Stomach (tissue), 9 donors: ENCODE results near the gene SDCCAG8. TPM values are rescaled to one million over a fixed set of nuclear protein-coding genes. Genes with fewer than 3 reads are reported as not detected.

Experiments used
- DNase-seq, 2 donors: peaks; one replicate each; pipeline versions ENCODE4 v3.0.0 to v3.0.0-alpha.2; 2013 to 2019
- H3K27ac ChIP-seq, 5 donors: fragments of 200-600 bp in 4 of 5; sonication (generic) in 4 of 5; one replicate each; pipeline ENCODE4 v1.5.1; 2013 to 2019; ENCODE audit warnings: mild to moderate bottlenecking in 1 of 5, moderate library complexity in 1 of 5
- H3K27me3 ChIP-seq, 3 donors: fragments of 200-600 bp; sonication (generic); one replicate each; pipeline ENCODE4 v1.5.1; 2017 to 2019; ENCODE audit warnings: mixed run types in 1 of 3
- H3K36me3 ChIP-seq, 4 donors: fragments of 200-600 bp; sonication (generic); 1 replicate in 3 of 4; 2 replicates in 1 of 4; pipeline ENCODE4 v1.5.1; 2016 to 2019
- H3K4me1 ChIP-seq, 4 donors: fragments of 200-600 bp; sonication (generic); one replicate each; pipeline ENCODE4 v1.5.1; 2016 to 2019
- H3K4me3 ChIP-seq, 4 donors: fragments of 200-600 bp; sonication (generic) in 3 of 4; one replicate each; pipeline ENCODE4 v1.5.1; 2016 to 2019; ENCODE audit warnings: mild to moderate bottlenecking in 1 of 4
- H3K9me3 ChIP-seq, 4 donors: fragments of 200-600 bp; sonication (generic); one replicate each; pipeline ENCODE4 v1.5.1; 2016 to 2019
- CTCF ChIP-seq, 7 experiments: fragments of 450-650 bp in 4 of 7; fragments of 200-600 bp in 3 of 7; sonication (generic) in 3 of 7; IDR thresholded peaks; one replicate each; pipeline ENCODE4 v1.5.1; 2016 to 2019; ENCODE audit warnings: antibody characterized with exemption in 7 of 7, control low read depth in 2 of 7, mild to moderate bottlenecking in 1 of 7
- EP300 ChIP-seq: sonication (generic); formaldehyde crosslinking; IDR thresholded peaks from one replicate; pipeline ENCODE4 v1.6.1; 2017; ENCODE audit warnings: antibody characterized with exemption
- POLR2A ChIP-seq, 4 donors: fragments of 450-650 bp; IDR thresholded peaks; one replicate each; pipeline ENCODE4 v1.6.1; 2016; ENCODE audit warnings: antibody characterized with exemption in 4 of 4, control low read depth in 2 of 4, mild to moderate bottlenecking in 1 of 4, moderate library complexity in 1 of 4
- POLR2AphosphoS5 ChIP-seq, 3 donors: sonication (generic); formaldehyde crosslinking; IDR thresholded peaks; one replicate each; pipeline ENCODE4 v1.6.1; 2016; ENCODE audit warnings: antibody characterized with exemption in 3 of 3
- WGBS, 5 donors: extraction: QIAGEN DNeasy Blood & Tissue Kit in 3 of 5; methylation state at CpG; one replicate each; pipeline versions ENCODE4 v1.1.5 to v1.1.7; 2013 to 2018; 5-methylcytosine and 5-hydroxymethylcytosine counted together
- intact Hi-C: fragments of 100-400 bp; cut with DNase I; formaldehyde crosslinking; loops from one replicate; pipeline ENCODE4 v1.15.1; 2023; ENCODE audit warnings: low total_unique reads
- polyA plus RNA-seq, 3 donors: library from polyadenylated mRNA; stranded (reverse); fragments of 200-250 nt; gene quantifications; one replicate each; pipeline ENCODE4 v1.2.3, GENCODE V29; 2013
- total RNA-seq, 5 donors: library from RNA; depleted of rRNA; stranded (reverse); fragments of >200 nt; gene quantifications; one replicate each; pipeline versions ENCODE4 v1.1.0 to v1.2.3, GENCODE V29; 2014 to 2016
- donor health status: healthy with polysubstance abuse.
- donor health status: Bipolar disorder and iron deficiency.
- donor health status: healthy.

SDCCAG8 gene
- total and polyA plus RNA-seq, 8 donors: 16.3 to 184 (median 24.5) TPM

- Histone ChIP-seq H3K4me1 (peaks cover 0 to 6% (median 3%) of the 10 kb centered on the region in 4 donors), H3K27me3 (no peaks in the 10 kb centered on the region), H3K9me3 (no peaks in the 10 kb centered on the region), H3K27ac (no peak overlapping the region), H3K4me3 (no peak overlapping the region), H3K36me3 (peaks cover 0 to 31% (median 24%) of the 10 kb centered on the region in 4 donors)
- intact Hi-C loops: no loop called here
- WGBS, 5 donors: 79 to 99% (median 96%) methylated on average over 3 of the region's 3 CpGs
- no peak for DNase-seq
- no peak for TF ChIP-seq CTCF (IDR thresholded peaks at IDR 0.05)
- no peak for TF ChIP-seq POLR2AphosphoS5 (IDR thresholded peaks at IDR 0.05)
- no peak for TF ChIP-seq EP300
- no peak for TF ChIP-seq POLR2A (IDR thresholded peaks at IDR 0.05)
Measured at GRCh38 chr1:243432136-243432535, 176.3 kb downstream of the SDCCAG8 start.

GRCh38 chr1:243433737-243434370 is 178.0 kb downstream of the SDCCAG8 start:
- DNase-seq: no peak
- H3K27me3 ChIP-seq: no peaks in the 10 kb centered on the region
- TF ChIP-seq POLR2A (IDR thresholded peaks at IDR 0.05) (no peak), CTCF (IDR thresholded peaks at IDR 0.05) (no peak)
- peaks cover 0 to 14% (median 13%) of the 10 kb centered on the region in 4 donors for H3K36me3 ChIP-seq
- 78 to 86% (median 85%) methylated on average over 8 of the region's 8 CpGs for WGBS, 5 donors
- intact Hi-C loops: no loop called here
- no peaks in the 10 kb centered on the region for H3K9me3 ChIP-seq
- no peak overlapping the region for H3K27ac ChIP-seq
- no peak overlapping the region for H3K4me3 ChIP-seq
- H3K4me1 ChIP-seq: peaks cover 0 to 6% (median 5%) of the 10 kb centered on the region in 4 donors

- no peak for DNase-seq
- intact Hi-C loops: no loop called here
- Histone ChIP-seq H3K27ac (no peak overlapping the region), H3K4me3 (no peak overlapping the region), H3K4me1 (peaks cover 0 to 8% (median 6%) of the 10 kb centered on the region in 4 donors), H3K36me3 (peaks cover 0 to 10% (median 8%) of the 10 kb centered on the region in 4 donors), H3K27me3 (no peaks in the 10 kb centered on the region), H3K9me3 (no peaks in the 10 kb centered on the region)
- 42 to 59% (median 55%) methylated on average over 2 of the region's 2 CpGs for WGBS, 5 donors
- no peak for TF ChIP-seq CTCF (IDR thresholded peaks at IDR 0.05)
- TF ChIP-seq POLR2AphosphoS5 (IDR thresholded peaks at IDR 0.05): no peak
- no peak for TF ChIP-seq EP300
Measured at GRCh38 chr1:243434594-243434993, 178.8 kb downstream of the SDCCAG8 start.

- Histone ChIP-seq H3K36me3 (peaks cover 0 to 10% (median 0%) of the 10 kb centered on the region in 4 donors), H3K27me3 (no peaks in the 10 kb centered on the region), H3K9me3 (no peaks in the 10 kb centered on the region), H3K27ac (no peak overlapping the region), H3K4me1 (peaks cover 0 to 8% (median 6%) of the 10 kb centered on the region in 4 donors), H3K4me3 (no peak overlapping the region)
- no peak for TF ChIP-seq CTCF (IDR thresholded peaks at IDR 0.05)
- TF ChIP-seq POLR2A (IDR thresholded peaks at IDR 0.05): no peak
- no peak for TF ChIP-seq POLR2AphosphoS5 (IDR thresholded peaks at IDR 0.05)
- no peak for DNase-seq
- 80 to 90% (median 84%) methylated on average over 3 of the region's 3 CpGs for WGBS, 5 donors
- intact Hi-C loops: no loop called here
Measured at GRCh38 chr1:243435836-243436235, 180.0 kb downstream of the SDCCAG8 start.
